GM10266 (cell line): ENCODE measurements around the gene EVA1C.
"Not testable (repeated sequence)": the region's sequence is repeated elsewhere in the genome, so short reads cannot be mapped to it uniquely, and the experiment has no call there.

Source experiments
- DNase-seq: peaks from one replicate; pipeline ENCODE4 v3.0.0; 2012; ENCODE audit errors: extremely low spot score
- CTCF ChIP-seq: IDR thresholded peaks from 2 replicates; pipeline ENCODE4 v1.5.1; 2012; ENCODE audit warnings: mild to moderate bottlenecking, low read depth; ENCODE audit not compliant: control insufficient read depth, insufficient read depth; ENCODE audit errors: missing control alignments

Gene EVA1C

DNA sequence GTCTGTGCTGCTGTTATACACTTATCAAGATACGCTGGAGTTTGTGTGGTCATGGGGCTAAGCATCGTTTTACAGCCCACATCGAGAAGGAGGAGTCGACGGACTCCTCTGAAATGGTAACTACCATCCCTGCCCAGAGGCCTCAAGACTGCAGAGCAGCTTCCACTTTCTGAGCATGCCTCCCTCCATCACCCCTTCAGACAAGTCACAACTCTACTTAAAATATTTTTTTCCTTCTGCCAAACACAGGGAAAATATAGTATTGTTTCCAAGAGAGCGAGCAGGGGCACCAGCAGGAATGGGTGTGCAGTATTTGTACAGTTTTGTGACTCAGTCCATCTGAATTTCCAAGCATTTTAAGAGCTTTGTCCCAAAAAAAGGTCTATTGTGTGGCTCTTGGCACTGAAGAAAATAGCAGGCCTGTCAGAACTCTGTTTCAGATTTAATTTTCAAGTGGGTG is 14.1 kb downstream of the EVA1C start:
- DNase-seq = no peak
- TF ChIP-seq CTCF = no peak

DNA sequence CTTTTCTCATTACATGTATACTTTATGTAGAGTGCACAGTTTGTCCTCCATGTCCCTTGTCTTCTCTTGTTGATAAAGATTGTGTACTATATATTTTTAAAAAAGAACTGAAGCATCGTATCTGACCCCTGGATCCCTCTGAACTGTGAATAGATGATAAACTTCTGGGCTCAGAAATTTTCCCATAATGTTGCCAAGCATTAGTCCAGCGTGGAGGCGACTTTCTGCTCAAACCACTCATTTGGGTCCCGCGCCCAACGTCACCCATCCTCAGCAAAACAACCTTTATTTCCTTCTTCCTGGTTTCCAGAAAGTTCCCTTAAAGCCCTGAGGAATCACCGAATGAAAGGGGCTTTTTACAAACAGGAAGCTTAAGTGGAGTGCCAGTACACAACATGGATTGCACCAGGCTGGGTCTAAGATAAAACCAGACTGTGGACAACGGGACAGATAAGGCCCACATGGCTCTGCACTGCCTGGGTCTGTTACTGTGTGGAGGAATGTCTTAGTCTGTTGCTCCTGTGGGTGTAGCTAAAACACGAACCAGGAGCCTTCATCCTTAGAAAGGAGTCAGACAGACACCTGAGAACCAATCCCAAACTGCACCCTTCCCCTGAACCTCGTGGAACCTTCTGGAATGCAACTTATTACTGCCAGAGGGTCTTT is 15.6 kb downstream of the EVA1C start:
- DNase-seq = no peak
- TF ChIP-seq CTCF = no peak

DNA sequence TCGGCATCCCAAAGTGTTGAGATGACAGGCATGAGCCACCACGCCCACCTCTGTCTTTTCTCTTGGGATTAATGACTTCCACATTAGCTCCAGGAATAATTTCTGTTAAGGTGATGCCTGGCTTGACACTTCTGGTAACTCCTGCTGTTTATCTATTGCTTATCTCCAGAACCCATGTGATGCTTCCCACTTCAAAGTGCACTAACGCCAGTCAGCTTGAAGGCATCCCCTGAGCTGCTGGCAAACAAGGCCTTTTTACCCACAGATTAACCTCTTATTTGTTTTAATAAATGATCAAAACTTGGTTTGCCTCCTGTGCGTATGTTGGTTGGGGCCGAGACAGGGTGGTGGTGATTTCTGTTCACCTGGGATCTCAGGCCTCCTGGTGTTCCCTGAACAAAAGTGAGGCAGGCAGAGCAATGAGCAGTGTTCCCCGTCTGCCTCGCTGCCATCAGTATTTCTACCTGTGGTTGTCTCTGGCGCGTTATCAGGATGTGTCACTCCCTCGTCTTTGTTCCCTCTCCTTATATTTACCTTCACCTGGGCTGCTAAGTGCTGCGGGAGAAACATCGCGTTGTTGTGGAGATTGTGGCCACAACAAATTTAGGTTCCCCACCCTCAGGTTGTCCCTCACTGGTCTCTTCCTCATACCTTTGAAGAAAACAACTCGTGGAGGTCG is 20.6 kb downstream of the EVA1C start:
- DNase-seq = not testable (repeated sequence)

- TF ChIP-seq CTCF = no peak
- DNase-seq = no peak
These were observed 25.2 kb downstream of the EVA1C start for GRCh38 chr21:32437729-32438128.

DNA sequence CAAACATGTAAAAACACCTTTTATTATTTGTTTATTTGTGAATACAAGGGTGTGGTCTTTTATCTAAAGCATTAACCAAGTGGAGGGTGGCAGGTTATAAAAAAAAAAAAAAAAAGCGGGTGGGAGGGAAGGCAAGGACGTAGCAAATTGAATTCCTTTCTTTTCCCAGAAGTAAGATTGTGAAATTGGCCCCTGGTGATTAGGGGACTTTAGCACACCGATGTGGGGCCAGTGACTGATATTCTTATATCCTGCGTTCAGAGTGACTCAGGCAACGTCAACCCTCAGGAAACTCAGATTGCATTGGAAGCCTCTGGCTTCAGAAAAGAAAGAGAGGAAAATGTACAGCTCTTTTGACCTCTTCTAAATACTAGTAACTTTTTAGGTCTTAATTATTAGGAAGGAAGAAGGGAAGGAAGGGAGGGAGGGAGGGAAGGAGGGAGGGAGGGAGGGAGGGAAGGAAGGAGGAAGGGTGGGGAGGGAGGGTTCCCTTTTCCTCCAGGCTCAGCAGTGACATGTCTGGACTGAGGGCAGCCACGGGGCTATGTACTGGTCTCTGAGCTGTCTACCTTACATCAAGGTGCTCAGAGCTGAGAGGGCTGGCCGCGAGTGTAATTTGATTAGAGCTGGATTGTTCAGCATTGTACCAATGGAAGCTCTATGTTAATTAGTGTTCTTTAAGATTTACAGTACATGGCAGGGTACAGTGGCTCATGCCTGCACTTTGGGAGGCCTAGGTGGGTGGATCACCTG is 30.2 kb downstream of the EVA1C start:
- TF ChIP-seq CTCF = no peak
- DNase-seq = no peak

DNA sequence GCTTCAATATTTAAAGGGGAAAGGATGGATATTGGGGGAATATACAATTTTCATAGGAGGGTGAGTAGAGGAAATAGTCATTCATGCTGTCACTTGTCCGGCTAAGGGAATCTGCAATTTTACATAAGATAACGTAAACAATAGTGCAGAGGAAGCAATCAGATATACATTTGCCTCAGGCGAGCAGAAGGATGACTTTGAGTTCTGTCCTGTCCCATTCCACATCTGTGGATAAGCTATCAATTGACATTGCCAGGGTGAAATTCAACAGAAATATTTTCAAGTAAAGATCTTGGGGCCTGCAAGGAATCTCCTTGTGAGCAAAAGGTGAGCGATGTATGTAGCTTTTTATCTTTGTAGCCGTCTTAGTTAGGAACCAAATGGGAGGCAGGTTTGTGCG is 32.6 kb downstream of the EVA1C start:
- TF ChIP-seq CTCF = no peak
- DNase-seq = no peak

GRCh38 chr21:32446440-32446839 is 33.9 kb downstream of the EVA1C start:
- DNase-seq = not testable (repeated sequence)

DNA sequence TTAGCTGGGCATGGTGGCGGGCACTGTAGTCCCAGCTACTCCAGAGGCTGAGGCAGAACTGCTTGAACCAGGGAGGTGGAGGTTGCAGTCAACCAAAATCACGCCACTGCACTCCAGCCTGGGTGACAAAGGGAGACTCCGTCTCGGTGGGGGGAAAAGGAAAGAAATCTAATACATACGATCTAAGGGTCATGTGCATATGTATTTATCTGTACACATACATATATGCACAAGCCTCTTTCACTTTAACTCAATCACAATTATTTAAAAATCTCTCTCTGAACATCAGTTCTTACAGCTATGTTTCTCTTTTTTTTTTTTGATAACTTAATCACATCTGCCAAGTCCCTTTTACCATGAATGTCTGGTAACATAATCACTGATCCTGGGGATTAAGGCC is 34.7 kb downstream of the EVA1C start:
- TF ChIP-seq CTCF = no peak
- DNase-seq = no peak
